BJ (cell line): ENCODE data around the gene TSSK3. TPM values are rescaled to one million over a fixed set of nuclear protein-coding genes. Genes with fewer than 3 reads are reported as not detected.

Experiments used
- CTCF ChIA-PET: fragments of 350-600 bp; formaldehyde crosslinking; extraction: SDS; loops from one replicate; lab custom pipeline; 2021; ENCODE audit warnings: antibody characterized with exemption, inconsistent platforms; lab: Yijun Ruan, JAX
- POLR2A ChIA-PET: fragments of 300-600 bp; sonication (Branson Sonifier 250); formaldehyde crosslinking; extraction: SDS; loops from one replicate; lab custom pipeline; 2021; ENCODE audit warnings: antibody characterized with exemption; lab: Charles Lee
- DNase-seq: peaks from one replicate; pipeline ENCODE4 v3.0.0-alpha.2; 2011; ENCODE audit warnings: low read depth
- H3K27me3 ChIP-seq: 2 replicates; pipeline ENCODE4 v1.6.0; 2011; ENCODE audit warnings: low read length; ENCODE audit not compliant: control insufficient read depth, insufficient read depth
- H3K36me3 ChIP-seq: 2 replicates; pipeline ENCODE4 v1.5.1; 2011; ENCODE audit warnings: low read length; ENCODE audit not compliant: control insufficient read depth, insufficient read depth
- H3K4me3 ChIP-seq: 2 replicates; pipeline ENCODE4 v1.5.1; 2011; ENCODE audit warnings: low read depth, mild to moderate bottlenecking, control low read depth, low read length
- CTCF ChIP-seq: IDR thresholded peaks from 2 replicates; pipeline ENCODE4 v1.5.1; 2011; ENCODE audit warnings: low read depth, mild to moderate bottlenecking, control low read depth, inconsistent platforms, low read length, moderate library complexity; ENCODE audit not compliant: insufficient read depth
- polyA plus RNA-seq: library from polyadenylated mRNA; depleted of rRNA; stranded (reverse); fragments of >200 nt; gene quantifications from 2 replicates; pipeline ENCODE4 v1.2.3, GENCODE V29; 2011

The TSSK3 gene
- polyA plus RNA-seq, 1 experiment: 0.39 TPM

- H3K4me3 ChIP-seq: peak overlapping the region; percentile 5; the same call in 1 of the 2 replicates
- H3K36me3 ChIP-seq: peaks cover 8% of the 10 kb centered on the region
- POLR2A ChIA-PET: no interaction called here
- no peak for TF ChIP-seq CTCF
- H3K27me3 ChIP-seq: no peaks in the 10 kb centered on the region
- CTCF ChIA-PET: interaction anchor here (1.0 to 2.9 kb wide), 3 partner anchors 8 to 145 kb away, joined by 3 to 12 read pairs (median 7); partner anchors contain the start of gene MARCKSL1
- no peak for DNase-seq
These were observed 1.0 kb upstream of the TSSK3 start for GRCh38 chr1:32361308-32361673.

GRCh38 chr1:32361674-32362473 is 465 bp upstream of the TSSK3 start:
- no peak for DNase-seq
- ChIA-PET POLR2A (no interaction called here), CTCF (interaction anchor here (1.0 to 2.9 kb wide), 3 partner anchors 9 to 146 kb away, joined by 3 to 12 read pairs (median 7); partner anchors contain the start of gene MARCKSL1)
- H3K36me3 ChIP-seq: peaks cover 11% of the 10 kb centered on the region
- peak; percentile 29 for TF ChIP-seq CTCF
- no peaks in the 10 kb centered on the region for H3K27me3 ChIP-seq
- H3K4me3 ChIP-seq: peak overlapping the region; percentile 36

- Histone ChIP-seq H3K27me3 (no peaks in the 10 kb centered on the region), H3K36me3 (peaks cover 18% of the 10 kb centered on the region), H3K4me3 (no peak overlapping the region)
- POLR2A ChIA-PET: no interaction called here
- DNase-seq: no peak
- no peak for TF ChIP-seq CTCF
- CTCF ChIA-PET: no interaction called here
These were observed 1.4 kb downstream of the TSSK3 start for GRCh38 chr1:32363713-32364112.

GRCh38 chr1:32364836-32365235 is 2.5 kb downstream of the TSSK3 start:
- Histone ChIP-seq H3K4me3 (no peak overlapping the region), H3K36me3 (peaks cover 20% of the 10 kb centered on the region), H3K27me3 (no peaks in the 10 kb centered on the region)
- no peak for TF ChIP-seq CTCF
- POLR2A ChIA-PET: no interaction called here
- DNase-seq: no peak
- CTCF ChIA-PET: interaction anchor here (1.0 kb wide), 1 partner anchor 36 kb away, joined by 3 read pairs; no protein-coding TSS in a partner anchor

GRCh38 chr1:32365445-32365844 is 3.1 kb downstream of the TSSK3 start:
- TF ChIP-seq CTCF: no peak
- ChIA-PET POLR2A (no interaction called here), CTCF (interaction anchor here (1.0 kb wide), 1 partner anchor 35 kb away, joined by 3 read pairs; no protein-coding TSS in a partner anchor)
- Histone ChIP-seq H3K27me3 (no peaks in the 10 kb centered on the region), H3K36me3 (peaks cover 20% of the 10 kb centered on the region), H3K4me3 (no peak overlapping the region)
- DNase-seq: no peak
